Ureter (tissue), 1 donor: ENCODE results near the gene MST1. TPM values are rescaled to one million over a fixed set of nuclear protein-coding genes. Genes with fewer than 3 reads are reported as not detected.

Experiments
- DNase-seq: peaks from one replicate; pipeline ENCODE4 v3.0.0-alpha.2; 2020; ENCODE audit warnings: low spot score
- total RNA-seq: library from RNA; stranded (reverse); gene quantifications from one replicate; pipeline ENCODE4 v1.2.4, GENCODE V29; 2023
- donor health status: DM: yes; HTN: yes; CAD: no.

Gene MST1
- total RNA-seq, 1 donor from 2014 or later, result 16.6 TPM

DNA sequence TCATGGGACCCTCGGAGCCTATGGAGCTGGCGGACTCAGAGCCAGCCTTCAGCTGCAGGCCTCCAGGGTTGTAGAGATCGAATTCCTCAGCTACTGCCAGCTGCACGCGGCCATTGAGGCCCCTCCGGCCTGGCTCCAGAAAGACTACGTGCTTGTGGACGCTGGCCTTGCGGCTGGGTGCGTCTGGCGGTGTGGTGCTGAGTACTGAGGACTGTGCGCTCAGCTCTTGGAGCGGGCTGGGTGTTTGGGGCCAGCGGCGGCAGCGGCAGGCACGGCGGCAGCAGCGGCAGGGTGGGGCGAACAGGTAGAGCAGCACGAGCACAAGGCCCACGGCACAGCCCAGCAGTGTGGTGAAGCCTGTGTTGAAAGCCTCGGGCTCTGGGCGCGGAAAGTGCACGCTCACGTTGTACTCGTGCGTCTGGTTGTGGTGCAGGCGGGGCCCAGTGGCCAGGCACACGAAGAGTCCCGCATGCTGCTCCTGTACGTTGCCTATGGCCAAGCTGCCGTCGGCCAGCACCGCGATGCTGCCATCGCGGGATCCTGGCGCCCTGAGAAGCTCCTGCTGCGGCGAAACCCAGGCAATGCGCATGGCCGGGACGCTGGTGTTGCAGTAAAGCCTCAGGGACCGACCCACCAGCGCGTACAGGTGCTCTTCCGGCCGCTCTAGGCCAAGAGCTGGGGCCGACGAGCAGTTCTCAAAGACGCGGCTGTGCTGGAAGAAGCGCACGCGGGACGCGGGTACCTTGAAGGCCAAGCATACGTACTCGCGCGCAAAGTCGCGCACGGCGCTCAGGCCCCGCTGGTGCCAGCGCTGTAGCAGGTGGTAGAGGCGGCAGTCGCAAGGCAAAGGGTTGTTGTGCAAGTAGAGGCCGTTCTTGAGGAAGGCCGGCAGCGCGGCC is 28.9 kb upstream of the MST1 start:
- no peak for DNase-seq

DNA sequence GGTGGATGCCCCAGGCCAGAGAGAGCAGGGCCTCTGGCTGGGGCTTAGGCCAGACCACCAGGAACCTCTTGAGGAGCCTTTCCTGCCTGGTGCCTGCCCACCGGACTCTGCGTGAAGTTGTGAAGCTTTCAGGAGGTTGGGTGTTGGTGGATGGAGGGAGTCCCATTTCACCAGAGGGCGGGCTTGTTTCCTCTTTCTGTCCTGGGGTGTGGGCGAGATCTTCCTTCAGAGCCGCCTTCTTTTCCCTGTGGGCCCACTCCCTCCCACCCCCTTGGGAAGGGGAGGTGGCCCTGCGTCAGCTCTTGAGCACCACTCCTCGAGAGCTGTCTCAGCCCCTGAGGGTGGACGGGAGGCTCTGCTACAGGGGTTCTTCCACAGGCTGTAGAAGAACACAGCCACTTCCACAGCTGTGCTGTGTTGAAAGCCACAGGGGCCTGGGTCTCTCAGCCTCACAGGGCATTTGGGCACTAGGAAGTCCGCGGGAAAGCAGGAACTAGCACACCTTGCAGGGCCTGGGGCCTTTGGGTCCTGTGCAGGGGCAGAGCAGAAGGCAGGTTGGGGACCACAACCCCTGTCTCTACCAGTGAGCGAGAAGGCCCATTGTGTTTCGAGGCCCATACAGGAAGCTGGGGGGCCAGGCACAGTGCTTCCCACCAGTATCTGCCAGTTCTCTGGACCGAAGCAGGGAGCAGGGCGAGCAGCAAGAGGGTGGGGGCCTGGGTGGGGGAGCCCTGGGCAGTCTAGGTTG is 28.1 kb upstream of the MST1 start:
- no peak for DNase-seq

DNA sequence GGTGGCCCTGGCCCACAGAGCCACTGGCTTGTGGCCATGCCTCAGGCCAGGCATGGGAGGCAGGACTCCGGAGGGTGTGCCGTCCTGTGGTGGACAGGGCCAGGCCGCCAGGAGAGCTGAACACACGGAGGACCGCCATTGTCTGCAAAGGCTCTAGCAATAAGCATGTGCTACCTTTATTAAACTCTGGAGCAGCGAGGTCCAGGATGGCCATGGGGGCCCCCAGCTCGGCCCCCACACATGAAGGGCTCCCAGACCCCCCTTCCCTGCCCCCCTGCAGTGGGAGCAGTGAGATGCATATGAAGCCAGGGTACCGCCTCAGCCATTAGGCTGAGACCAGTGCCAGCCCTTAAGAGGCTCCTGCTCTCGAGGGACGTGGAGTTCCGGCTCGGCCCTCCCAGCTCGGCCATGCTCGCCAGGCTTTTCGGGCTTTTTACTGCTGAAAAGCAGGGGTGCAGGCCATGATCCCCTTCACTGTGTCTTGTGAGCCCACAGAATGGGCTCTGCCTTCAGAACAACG is 27.5 kb upstream of the MST1 start:
- DNase-seq, result peak; percentile 41

DNA sequence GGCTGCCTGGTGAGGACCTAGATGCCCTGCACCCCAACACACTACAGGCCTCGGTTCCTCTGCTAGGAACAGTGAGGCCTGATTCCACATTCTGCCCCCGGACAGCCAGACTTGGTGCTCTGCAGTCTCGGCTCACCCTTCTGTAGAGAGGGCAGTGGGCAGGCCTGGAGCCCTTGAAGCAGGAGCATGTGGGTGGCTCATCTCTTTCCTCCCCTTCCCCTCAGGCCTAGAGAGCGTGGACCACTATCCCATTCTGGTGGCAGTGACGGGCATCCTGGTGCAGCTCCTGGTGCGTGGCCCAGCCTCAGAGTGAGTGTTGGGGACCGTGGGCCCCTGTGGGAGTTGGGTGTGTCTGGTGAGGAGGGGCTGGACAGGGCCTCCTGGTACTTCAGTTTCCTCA is 26.9 kb upstream of the MST1 start:
- no peak for DNase-seq

DNA sequence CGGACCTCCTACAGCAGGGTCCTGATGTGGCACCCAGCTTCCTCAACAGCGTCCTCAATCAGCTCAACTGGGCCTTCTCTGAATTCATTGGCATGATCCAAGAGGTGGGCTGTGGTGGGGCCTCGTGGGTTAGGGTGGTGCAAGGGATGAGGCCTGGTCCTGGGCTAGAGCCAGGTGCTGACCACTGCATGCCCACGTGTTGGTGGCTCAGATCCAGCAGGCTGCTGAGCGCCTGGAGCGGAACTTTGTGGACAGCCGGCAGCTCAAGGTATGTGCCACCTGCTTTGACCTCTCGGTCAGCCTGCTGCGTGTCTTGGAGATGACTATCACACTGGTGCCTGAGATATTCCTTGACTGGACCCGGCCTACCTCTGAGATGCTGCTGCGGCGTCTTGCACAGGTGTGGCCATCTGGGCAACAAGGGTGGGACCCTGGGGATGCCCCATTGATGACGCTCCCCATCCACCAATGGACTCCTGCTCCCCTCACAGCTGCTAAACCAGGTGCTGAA is 26.4 kb upstream of the MST1 start:
- no peak for DNase-seq

DNA sequence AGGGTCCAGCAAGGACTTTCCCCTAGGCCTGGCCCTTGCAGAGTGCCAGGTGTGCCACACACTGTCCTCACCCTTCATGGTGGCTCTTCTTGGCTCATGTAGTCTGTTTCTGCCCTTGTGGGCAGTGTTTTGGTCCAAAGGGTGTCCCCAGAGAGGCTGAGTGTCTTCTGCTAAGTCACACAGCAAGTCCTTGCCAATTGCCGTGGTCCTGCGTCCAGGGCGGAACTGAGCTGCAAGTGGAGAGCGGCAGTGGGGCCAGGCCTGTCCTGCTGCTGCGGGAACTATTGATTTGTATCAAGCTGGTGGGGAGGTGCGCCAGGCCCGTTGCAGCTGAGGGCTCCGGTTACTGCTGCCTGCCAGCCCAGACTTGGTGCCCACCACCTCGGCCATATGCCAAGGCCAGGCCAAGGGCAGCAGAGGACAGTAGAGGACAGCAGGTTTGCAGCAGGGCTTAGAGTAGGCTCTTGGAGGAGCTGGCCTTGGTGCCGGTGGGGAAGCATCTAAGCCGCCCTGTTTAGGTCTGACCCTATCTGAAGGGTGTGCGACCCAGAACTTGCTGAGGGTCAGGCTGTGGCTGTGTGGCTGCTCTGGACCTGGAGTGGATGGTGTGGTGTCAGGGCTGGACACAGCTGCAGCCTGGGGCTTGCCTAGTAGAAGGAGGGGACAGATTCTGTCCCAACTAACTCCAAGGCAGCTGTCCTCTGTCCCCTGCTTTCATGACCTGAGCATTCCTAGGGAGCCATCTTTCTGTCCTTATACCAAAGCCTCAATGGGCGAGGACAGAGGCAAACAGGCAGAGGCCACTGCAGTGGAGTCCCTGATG is 25.7 kb upstream of the MST1 start:
- DNase-seq, result no peak

DNA sequence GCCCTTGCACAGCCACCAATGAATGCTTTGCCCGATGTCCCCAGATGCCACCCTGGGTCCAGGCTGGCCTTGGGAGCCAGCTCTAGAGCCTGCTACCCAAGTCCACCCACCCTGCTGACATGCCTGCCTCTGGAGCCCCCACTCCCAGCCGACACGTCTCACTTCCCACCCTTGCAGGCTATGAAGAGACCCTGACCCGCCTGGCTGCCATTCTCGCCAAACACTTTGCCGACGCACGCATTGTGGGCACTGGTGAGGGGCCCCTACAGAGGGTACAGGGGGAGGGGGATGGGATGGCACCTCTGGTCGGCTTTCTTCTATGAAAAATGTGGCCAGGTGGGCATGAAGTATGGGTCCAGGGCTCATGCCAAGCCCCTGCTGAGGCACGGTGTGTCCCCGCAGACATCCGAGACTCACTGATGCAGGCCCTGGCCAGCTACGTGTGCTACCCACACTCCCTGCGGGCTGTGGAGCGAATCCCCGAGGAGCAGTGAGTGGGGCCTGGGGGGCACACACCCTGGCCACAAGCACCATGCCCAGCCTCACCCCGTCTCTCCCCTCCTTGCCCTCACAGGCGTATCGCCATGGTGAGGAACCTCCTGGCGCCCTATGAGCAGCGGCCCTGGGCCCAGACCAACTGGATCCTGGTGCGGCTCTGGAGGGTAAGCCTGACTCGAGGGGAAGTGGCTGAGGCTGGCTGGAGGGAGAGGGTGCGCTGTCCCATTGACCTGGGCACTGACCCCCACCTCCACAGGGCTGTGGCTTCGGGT is 24.2 kb upstream of the MST1 start:
- DNase-seq, result no peak

DNA sequence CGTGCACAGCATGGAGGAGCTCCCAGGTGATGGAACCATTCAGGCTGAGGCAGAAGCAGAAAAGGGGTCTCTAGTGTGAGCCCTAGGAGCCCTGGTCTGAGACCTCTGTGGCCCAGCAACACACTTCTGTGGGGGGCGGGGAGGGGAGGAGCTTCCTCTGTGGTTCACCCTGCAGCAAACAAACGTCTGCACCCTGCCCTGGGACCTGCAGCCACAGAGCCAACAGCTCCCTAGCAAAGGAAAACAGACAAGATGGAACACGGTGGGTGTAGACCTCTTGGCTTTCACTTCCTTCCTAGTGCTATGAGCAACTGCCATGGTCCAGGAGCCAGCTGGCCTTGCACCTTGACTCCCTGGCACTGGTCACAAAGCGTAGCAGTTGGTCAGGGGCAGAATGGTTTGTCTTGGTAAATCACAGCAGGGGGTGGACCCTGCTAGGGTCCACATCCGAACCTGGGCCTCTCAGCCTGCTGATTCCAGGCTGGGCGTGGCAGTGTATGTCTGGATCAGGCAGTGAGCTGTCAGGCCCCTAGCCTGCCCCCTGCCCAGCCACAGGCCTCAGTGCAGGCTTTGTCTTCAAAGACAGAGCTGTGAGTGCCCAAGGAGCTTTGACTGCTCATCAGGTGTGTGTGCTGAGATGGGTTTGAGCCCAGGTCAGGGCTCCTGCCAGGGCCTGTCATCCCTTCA is 23.5 kb upstream of the MST1 start:
- no peak for DNase-seq

DNA sequence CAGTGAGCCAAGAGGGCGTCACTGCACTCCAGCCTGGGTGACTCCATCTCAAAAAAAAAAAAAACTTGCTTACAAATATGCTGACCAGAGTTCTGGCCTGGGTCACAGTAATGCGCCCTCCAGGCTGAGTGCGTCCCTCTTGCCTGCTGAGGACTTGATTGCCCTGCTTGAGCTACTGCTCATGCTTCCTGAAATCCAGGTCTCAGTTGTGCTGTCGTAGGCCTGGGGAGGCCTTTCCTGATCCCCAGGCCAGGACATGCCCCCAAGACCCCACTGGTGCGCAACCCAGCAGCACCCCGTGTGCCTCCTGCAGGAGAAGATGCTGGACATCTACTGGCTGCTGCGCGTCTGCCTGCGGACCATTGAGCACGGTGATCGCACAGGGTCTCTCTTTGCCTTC is 22.9 kb upstream of the MST1 start:
- DNase-seq, result no peak

DNA sequence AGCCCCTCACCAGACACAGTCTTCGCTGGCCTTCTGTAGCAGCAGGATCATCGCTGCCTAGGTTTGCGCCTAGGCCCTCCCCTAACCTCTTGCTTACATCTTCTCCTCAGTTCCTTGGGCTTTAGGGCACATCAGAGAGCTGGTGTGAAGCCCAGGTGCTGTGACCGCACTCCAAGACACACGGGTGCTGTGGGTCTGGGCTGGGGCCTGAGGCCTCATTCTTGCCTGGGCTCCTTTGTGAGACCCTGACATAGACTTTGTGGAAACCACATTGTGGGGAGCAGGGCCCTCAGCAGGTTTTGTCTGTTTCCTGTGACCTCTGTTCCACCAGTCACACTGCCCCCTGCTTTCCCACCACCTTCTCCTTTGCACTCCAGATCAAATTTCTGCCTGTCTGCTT is 22.2 kb upstream of the MST1 start:
- DNase-seq, result no peak

DNA sequence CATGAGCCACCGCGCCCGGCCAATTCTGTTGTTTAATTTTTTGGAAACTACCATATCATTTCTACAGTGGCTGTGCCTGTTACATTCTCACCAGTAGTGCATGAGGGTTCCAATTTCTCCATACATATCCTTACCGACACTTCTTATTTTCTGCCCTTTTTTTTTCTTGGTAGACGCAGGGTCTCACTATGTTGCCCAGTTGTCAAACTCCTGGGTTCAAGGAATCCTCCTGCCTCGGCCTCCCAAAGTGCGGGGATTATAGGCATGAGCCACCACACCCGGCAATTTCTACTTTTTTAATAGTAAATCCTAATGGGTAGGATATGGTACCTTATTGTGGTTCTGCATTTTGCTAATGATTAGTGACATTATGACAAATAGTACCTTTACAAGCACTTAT is 20.6 kb upstream of the MST1 start:
- no peak for DNase-seq

DNA sequence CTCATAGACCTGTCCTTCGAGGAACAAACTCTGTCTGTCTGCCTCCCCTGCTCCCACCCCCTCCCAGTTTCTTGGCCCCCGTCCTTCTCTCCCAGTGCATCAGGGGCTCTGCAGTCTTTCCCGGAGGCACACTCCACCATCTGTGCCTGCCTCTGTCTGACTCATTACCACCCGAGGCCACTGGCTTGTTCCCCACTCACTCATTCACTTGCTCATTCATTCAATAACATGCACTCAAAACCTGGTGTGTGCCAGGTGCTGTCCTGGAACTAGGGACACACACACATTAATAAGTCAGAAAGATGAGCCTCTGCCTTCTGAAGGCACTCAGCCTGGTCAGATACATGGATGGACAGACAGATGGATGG is 17.8 kb upstream of the MST1 start:
- no peak for DNase-seq

DNA sequence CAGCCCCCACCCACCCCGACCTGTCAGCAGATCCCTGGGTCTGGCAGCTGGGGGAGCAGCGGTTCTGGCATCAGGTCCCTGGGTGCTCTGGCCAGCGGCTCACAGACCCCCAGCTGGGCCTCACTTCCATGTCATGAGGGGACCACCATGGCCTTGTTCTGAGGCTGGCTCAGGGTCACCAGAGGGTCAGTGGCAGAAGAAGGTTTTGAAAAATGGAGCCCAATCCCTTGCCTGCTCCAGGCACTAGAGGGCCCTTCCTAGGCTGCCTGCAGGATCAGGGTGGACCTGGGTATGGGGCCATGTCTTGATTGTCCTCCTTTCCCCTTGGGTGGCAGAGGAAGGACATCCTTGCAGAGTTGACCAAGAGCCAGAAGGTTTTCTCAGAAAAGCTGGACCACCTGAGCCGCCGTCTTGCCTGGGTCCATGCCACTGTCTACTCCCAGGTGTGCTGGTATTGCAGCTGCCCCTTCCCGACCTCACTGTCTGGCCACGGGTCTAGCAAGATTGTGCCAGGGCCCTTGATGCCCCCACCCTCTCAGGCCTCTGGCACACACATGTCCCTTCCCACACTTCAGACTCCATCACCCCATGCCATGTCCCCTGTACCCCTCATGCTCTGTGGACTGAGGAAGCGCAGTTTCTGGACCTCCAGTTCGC is 17.3 kb upstream of the MST1 start:
- no peak for DNase-seq

DNA sequence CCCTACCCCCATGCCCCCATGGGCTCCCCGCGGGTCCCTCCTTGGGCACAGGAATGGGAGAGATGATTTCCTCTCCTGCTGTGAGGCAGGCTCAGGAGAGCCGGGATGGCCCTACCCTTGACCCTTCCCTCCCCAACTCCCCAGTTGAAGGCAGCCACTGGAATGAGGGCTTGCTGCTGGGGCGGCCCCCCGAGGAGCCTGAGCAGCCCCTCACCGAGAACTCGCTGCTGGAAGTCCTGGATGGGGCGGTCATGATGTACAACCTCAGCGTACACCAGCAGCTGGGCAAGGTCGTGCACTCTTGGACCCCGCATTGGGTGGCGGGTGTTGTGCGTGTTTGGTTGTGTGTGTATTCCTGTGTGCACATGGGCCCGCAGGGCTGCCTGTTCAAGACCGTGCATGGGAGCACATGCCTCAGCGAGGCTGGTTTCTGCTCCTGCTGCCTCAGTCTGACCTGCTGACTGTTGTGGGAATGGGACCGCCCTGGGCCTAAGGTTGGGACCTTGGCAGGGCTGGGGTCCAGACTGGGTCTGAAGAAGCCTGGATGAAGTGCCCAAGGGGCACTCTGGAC is 16.2 kb upstream of the MST1 start:
- no peak for DNase-seq

DNA sequence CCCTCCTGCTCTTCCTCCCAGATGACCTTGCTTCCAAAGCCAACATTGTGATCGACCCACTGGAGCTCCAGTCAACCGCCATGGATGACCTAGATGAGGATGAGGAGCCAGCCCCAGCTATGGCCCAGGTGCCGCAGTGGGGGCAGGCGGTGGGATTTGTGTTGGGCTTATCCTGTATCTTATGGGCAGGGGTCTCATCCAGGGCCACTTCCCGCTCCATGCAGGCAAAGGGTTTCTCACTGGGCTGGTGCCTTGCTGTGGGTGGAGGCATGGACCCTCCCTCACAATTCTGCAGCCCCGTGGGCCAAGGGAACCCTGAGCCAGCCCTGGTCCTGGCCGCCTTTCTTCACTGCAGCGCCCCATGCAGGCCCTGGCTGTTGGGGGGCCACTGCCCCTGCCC is 15.4 kb upstream of the MST1 start:
- DNase-seq, result no peak

DNA sequence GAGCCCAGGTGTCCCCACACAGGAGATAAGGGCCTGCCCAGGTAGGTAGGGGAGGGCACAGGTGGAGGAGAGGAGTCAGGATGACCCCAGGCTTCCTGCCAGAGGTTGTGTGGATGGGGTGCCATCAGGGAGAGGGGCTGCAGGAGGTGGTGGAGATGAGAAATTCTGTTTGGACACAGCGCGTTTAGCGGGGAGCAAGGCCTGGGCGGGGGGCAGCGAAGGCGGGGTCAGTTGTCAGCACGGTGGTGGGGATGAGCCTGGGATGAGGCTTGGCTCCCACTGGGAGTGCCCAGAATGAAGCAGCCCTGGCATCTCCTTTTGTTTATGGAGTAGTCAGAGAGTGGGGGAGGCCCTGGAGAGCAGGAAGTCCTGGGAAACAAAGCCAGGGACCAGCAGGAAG is 14.7 kb upstream of the MST1 start:
- DNase-seq, result no peak

DNA sequence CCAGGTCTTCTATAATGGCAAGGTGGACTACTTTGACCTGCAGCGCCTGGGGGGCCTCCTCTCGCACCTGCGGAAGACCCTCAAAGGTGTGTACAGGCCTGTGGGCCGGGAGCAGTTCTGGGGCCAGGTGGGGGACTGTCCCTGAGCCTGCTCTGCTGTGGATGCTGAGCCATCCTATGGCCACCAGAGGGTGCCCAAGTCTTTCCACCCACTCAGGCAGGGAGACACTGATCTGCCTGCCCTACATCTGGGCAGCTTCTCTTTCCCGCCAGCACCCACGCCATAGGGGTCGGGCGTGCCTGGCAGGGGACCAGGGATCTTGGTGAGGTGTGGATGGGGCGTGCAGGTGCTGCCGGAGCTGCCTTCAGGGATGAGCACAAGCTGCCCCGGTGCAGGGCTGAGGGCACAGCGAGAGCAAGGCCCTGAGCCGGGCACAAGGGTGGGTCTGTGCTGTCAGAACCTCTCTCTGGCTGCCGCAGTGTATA is 14.2 kb upstream of the MST1 start:
- no peak for DNase-seq

DNA sequence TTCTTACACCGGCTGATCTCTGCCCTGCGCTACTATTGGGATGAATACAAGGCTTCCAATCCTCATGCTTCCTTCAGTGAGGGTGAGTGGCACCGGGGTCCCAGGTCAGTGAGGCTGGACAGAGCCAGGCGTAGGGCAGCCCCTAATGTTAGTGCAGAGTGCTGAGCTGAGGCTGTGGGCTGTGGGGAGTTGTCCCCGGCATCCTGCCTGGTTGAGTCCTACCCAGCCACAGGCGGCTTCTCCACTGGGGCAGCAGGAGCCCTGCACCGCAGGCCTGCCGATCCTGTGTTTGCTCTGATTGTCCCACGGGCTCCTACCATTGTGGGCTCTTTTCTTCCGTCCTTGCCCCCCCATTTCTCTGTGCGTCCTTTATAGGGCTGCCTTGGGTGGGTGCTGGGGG is 13.4 kb upstream of the MST1 start:
- no peak for DNase-seq

DNA sequence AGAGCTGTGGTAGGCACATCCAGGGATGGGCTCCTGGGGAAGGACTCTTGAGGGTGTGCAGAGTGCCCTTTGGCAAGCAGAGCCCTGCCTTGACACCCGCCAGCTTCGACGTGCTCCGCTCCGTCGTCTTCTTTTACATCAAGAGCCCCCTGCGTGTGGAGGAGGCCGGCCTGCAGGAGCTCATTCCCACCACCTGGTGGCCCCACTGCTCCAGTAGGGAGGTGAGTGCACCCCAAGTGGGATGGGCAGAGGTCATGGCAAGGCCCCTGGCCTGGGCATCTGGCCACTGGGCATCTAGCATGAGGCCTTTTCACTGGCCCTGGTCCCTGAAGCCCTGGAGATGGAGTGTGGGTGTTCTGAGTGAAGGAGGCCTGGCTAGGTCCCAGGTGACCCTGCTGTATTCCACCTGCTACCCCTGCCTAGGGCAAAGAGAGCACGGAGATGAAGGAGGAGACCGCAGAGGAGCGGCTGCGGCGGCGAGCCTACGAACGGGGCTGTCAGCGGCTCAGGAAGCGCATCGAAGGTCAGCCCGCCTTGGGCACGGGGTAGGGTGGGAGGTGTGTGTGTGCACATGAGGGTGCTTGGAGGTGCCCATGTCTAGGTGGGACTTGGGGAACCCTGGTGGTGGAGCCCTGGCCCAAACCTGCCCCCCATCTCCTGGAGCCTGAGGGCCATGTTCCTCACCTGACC is 12.3 kb upstream of the MST1 start:
- DNase-seq, result no peak
